ENCODE results near the gene SLC22A1.

The SLC22A1 gene

GRCh38 chr6:160115421-160115820 lies 6.2 kb upstream of the SLC22A1 start:
- H3K4me1 ChIP-seq (ENCODE audit: control insufficient read depth, insufficient read depth, low read length), result no peaks in the 10 kb centered on the region
- ChIA-PET POLR2A (no interaction called here), CTCF (no interaction called here)
- H3K36me3 ChIP-seq (ENCODE audit: control insufficient read depth in 2 of 2, insufficient read depth in 1 of 2, low read length in 2 of 2), result peaks cover 0 to 22% of the 10 kb centered on the region in 2 experiments; a peak in 1 of 3 replicates
- H3K4me3 ChIP-seq (ENCODE audit: low read depth, low read length), result no peak overlapping the region
- no peaks in the 10 kb centered on the region for H3K9me3 ChIP-seq (ENCODE audit: control insufficient read depth, insufficient read depth, low read depth, low read length)
- no peak overlapping the region for H3K27ac ChIP-seq (ENCODE audit: extremely low read depth, low read depth, low read length)
- no peak for TF ChIP-seq ZNF571 (tag by site-specific recombination; IDR thresholded peaks at IDR 0.05)
- no peak for TF ChIP-seq FEZF1 (tag by site-specific recombination; IDR thresholded peaks at IDR 0.05)
- no peak for TF ChIP-seq ZSCAN5A (tag by site-specific recombination; IDR thresholded peaks at IDR 0.05)
- no peak for TF ChIP-seq HOXD13 (CRISPR knock-in tag; IDR thresholded peaks at IDR 0.05; ENCODE audit: borderline replicate concordance)
- TF ChIP-seq ZSCAN16 (tag by site-specific recombination; IDR thresholded peaks at IDR 0.05), result no peak
- no peak for TF ChIP-seq ZNF302 (tag by site-specific recombination; IDR thresholded peaks at IDR 0.05; ENCODE audit: low read depth)
- no peak for TF ChIP-seq ZNF558 (tag by site-specific recombination; IDR thresholded peaks at IDR 0.05)
- TF ChIP-seq OSR2 (tag by site-specific recombination; IDR thresholded peaks at IDR 0.05), result no peak
- no peak for TF ChIP-seq ZNF488 (tag by site-specific recombination; IDR thresholded peaks at IDR 0.05)
- no peak for TF ChIP-seq ZNF324 (tag by site-specific recombination; IDR thresholded peaks at IDR 0.05)
- no peak for TF ChIP-seq ZNF645 (tag by site-specific recombination; IDR thresholded peaks at IDR 0.05)
- no peak for TF ChIP-seq ZNF544 (tag by site-specific recombination; IDR thresholded peaks at IDR 0.05)
- TF ChIP-seq ZNF501 (tag by site-specific recombination; IDR thresholded peaks at IDR 0.05), result no peak
- no peak for TF ChIP-seq ZNF473 (tag by site-specific recombination; IDR thresholded peaks at IDR 0.05)
- TF ChIP-seq KLF1 (tag by site-specific recombination; IDR thresholded peaks at IDR 0.05), result no peak
- TF ChIP-seq ZNF19 (tag by site-specific recombination; IDR thresholded peaks at IDR 0.05; ENCODE audit: low read depth), result no peak
- no peak for TF ChIP-seq ZNF433 (tag by site-specific recombination; IDR thresholded peaks at IDR 0.05; ENCODE audit: low read depth)

GRCh38 chr6:160116411-160116810 lies 5.2 kb upstream of the SLC22A1 start:
- H3K36me3 ChIP-seq (ENCODE audit: control insufficient read depth in 2 of 2, insufficient read depth in 1 of 2, low read length in 2 of 2), result peaks cover 0 to 19% of the 10 kb centered on the region in 2 experiments; a peak in 1 of 3 replicates
- ChIA-PET CTCF (interaction anchor here (0.6 kb wide), 1 partner anchor 316 kb away, joined by 4 read pairs; no protein-coding TSS in a partner anchor), POLR2A (no interaction called here)
- no peak overlapping the region for H3K4me3 ChIP-seq (ENCODE audit: low read depth, low read length)
- H3K27ac ChIP-seq (ENCODE audit: extremely low read depth, low read depth, low read length), result no peak overlapping the region
- H3K4me1 ChIP-seq (ENCODE audit: control insufficient read depth, insufficient read depth, low read length), result no peaks in the 10 kb centered on the region
- no peaks in the 10 kb centered on the region for H3K9me3 ChIP-seq (ENCODE audit: control insufficient read depth, insufficient read depth, low read depth, low read length)
- TF ChIP-seq ZNF112 (tag by site-specific recombination; IDR thresholded peaks at IDR 0.05), result no peak
- no peak for TF ChIP-seq PBX3 (CRISPR knock-in tag; IDR thresholded peaks at IDR 0.05)
- no peak for TF ChIP-seq KLF16 (tag by site-specific recombination; IDR thresholded peaks at IDR 0.05)
- no peak for TF ChIP-seq ZNF555 (tag by site-specific recombination; conservative IDR thresholded peaks at IDR 0.05)
- no peak for TF ChIP-seq GLIS1 (tag by site-specific recombination; IDR thresholded peaks at IDR 0.05)
- no peak for TF ChIP-seq FEZF1 (tag by site-specific recombination; IDR thresholded peaks at IDR 0.05)
- TF ChIP-seq ZNF530 (tag by site-specific recombination; IDR thresholded peaks at IDR 0.05; ENCODE audit: low read depth), result no peak
- TF ChIP-seq ZNF692 (tag by site-specific recombination; IDR thresholded peaks at IDR 0.05), result no peak
- no peak for TF ChIP-seq ZNF311 (tag by site-specific recombination; IDR thresholded peaks at IDR 0.05; ENCODE audit: borderline replicate concordance)
- no peak for TF ChIP-seq ZNF501 (tag by site-specific recombination; IDR thresholded peaks at IDR 0.05)
- no peak for TF ChIP-seq ZFP37 (tag by site-specific recombination; IDR thresholded peaks at IDR 0.05)
- no peak for TF ChIP-seq ZBTB26 (tag by site-specific recombination; optimal IDR thresholded peaks at IDR 0.05)
- no peak for TF ChIP-seq SCRT1 (tag by site-specific recombination; IDR thresholded peaks at IDR 0.05; ENCODE audit: borderline replicate concordance)
- TF ChIP-seq KLF8 (tag by site-specific recombination; IDR thresholded peaks at IDR 0.05), result no peak
